ENCODE measurements around the gene SLC25A51. TPM values are rescaled to one million over a fixed set of nuclear protein-coding genes. Genes with fewer than 3 reads are reported as not detected.

Gene SLC25A51
- total and polyA plus RNA-seq, 2 donors (not counting 3 experiments of a cell fraction or from before 2014, with no cell fraction given), result 15.4 to 36.2 TPM

- H3K4me1 ChIP-seq (ENCODE audit: control insufficient read depth, extremely low read depth, insufficient read depth, low read length), result peaks cover 7% of the 10 kb centered on the region
- ChIA-PET CTCF (interaction anchor here (0.6 to 1.5 kb wide), 3 partner anchors 8 to 355 kb away, joined by 3 to 8 read pairs (median 4); no protein-coding TSS in a partner anchor), POLR2A (no interaction called here)
- no peak overlapping the region for H3K4me3 ChIP-seq (replicated peaks in 1 of 3; ENCODE audit: insufficient read depth in 1 of 3, low read depth in 1 of 3, low read length in 3 of 3)
- no TSS peak for BruUV-seq (replicated peaks)
- DNase-seq (ENCODE audit: low read depth, low spot score) (no peak), FAIRE-seq (no peak)
- no peak overlapping the region for H2AFZ ChIP-seq (ENCODE audit: low read depth, low read length)
- no peaks in the 10 kb centered on the region for H3K27me3 ChIP-seq (ENCODE audit: control insufficient read depth in 2 of 2, insufficient read depth in 2 of 2, low read length in 2 of 2)
- H3K9me1 ChIP-seq (replicated peaks; ENCODE audit: control insufficient read depth, extremely low read depth, insufficient read depth, low read length), result no peaks in the 10 kb centered on the region
- H3K9ac ChIP-seq (replicated peaks; ENCODE audit: extremely low read depth, insufficient read depth, low read length), result no peak overlapping the region
- no peak overlapping the region for H3K27ac ChIP-seq (ENCODE audit: insufficient read depth, low read depth, low read length)
- intact Hi-C loops (cut with micrococcal nuclease), result no loop called here
- H3K9me3 ChIP-seq (replicated peaks; ENCODE audit: control insufficient read depth, insufficient read depth, low read length), result no peaks in the 10 kb centered on the region
- dilution Hi-C loops (cut with MboI; ENCODE audit: extremely low pct_ligation_motif_present, low sequenced_read_pairs), result no loop called here
- no peaks in the 10 kb centered on the region for H3K79me2 ChIP-seq (ENCODE audit: control insufficient read depth, insufficient read depth, low read length)
- no peaks in the 10 kb centered on the region for H3K36me3 ChIP-seq (ENCODE audit: control insufficient read depth in 2 of 2, extremely low read depth in 1 of 2, insufficient read depth in 2 of 2, low read length in 2 of 2)
- no peaks in the 10 kb centered on the region for H4K20me1 ChIP-seq (replicated peaks; ENCODE audit: control insufficient read depth, extremely low read depth, insufficient read depth, low read length)
- TF ChIP-seq CTCF (IDR thresholded peaks at IDR 0.05; ENCODE audit: extremely low read depth in 1 of 2, insufficient read depth in 1 of 2, low read depth in 1 of 2, low read length in 2 of 2), result no peak
- TF ChIP-seq MAX (IDR thresholded peaks at IDR 0.05; ENCODE audit: insufficient read depth, insufficient read length), result no peak
- no peak for TF ChIP-seq GATA2 (IDR thresholded peaks at IDR 0.05; ENCODE audit: insufficient read depth, insufficient read length, low read depth, low read length)
- TF ChIP-seq JUN (IDR thresholded peaks at IDR 0.05; ENCODE audit: borderline replicate concordance, insufficient read depth, insufficient read length, low read depth), result no peak
- TF ChIP-seq EZH2 (IDR thresholded peaks at IDR 0.05; ENCODE audit: borderline replicate concordance, low read depth, low read length, severe bottlenecking), result no peak
- no peak for TF ChIP-seq FOS (IDR thresholded peaks at IDR 0.05; ENCODE audit: borderline replicate concordance, insufficient read depth, low read length)
- TF ChIP-seq POLR2A (IDR thresholded peaks at IDR 0.05; ENCODE audit: low read depth, low read length), result no peak
- no peak for TF ChIP-seq MYC (IDR thresholded peaks at IDR 0.05; ENCODE audit: low read depth, low read length)
- no peak for TF ChIP-seq POLR2AphosphoS5 (IDR thresholded peaks at IDR 0.05; ENCODE audit: insufficient read depth, low read depth, low read length)
- no peak overlapping the region for H3K4me2 ChIP-seq (ENCODE audit: insufficient read depth, low read length)
These were observed 4.8 kb upstream of the SLC25A51 start for GRCh38 chr9:37908698-37909186.
